ENCODE data around the gene ZNF384. TPM values are rescaled to one million over a fixed set of nuclear protein-coding genes. Genes with fewer than 3 reads are reported as not detected.

ZNF384 gene
- polyA plus RNA-seq, 1 donor from 2014 or later = 32.5 TPM

DNA sequence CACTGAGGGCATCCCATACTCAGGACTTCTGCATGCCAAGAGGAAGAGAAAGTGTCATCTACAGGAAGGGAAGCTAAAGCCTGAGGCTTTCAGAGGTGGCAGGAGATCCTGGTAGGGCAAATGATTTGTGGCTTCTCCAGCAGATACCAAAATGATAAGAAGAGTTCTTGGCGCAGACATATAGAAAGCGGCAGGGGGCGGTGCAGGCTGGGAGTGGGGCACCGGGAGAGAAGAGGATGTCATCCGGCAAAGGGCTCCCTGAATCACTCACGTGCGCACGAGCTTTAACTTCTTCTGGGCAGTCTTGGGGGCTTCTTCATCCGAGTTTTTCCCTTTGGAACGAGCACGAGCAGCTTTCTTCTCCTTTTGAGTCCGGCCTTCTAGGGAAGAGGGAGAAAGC lies 36.8 kb downstream of the ZNF384 start:
- Mint-ChIP-seq H3K27ac (peak overlapping the region in 1 of 3 donors; percentile 36), H3K4me3 (no peak overlapping the region), H3K27me3 (no peaks in the 10 kb centered on the region), H3K9me3 (no peaks in the 10 kb centered on the region), H3K4me1 (peaks cover 0 to 7% (median 5%) of the 10 kb centered on the region in 3 donors), H3K36me3 (peaks cover 12% of the 10 kb centered on the region)

DNA sequence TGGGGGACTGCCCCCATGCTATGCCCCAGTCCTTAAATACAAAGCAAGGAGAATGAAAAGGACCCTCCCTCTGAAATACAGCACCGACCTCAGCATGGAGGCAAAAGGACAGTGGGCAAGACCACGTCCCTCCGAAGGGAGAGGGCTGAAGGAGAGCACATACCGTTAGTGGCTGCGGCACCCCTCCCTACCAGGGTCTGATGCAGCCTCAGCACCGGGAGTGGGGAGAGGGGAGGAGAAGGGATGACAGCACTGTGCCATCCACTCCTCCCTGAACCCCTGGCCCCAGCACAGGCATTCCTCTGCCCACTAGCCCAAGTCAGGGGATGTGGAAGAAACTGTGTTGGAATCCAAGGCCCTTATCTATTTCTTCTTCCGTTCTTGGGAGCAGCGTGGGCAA lies 38.3 kb downstream of the ZNF384 start:
- Mint-ChIP-seq H3K36me3 (peaks cover 10% of the 10 kb centered on the region), H3K4me1 (peaks cover 9 to 13% (median 10%) of the 10 kb centered on the region in 3 donors), H3K27ac (no peak overlapping the region), H3K4me3 (no peak overlapping the region), H3K9me3 (no peaks in the 10 kb centered on the region), H3K27me3 (no peaks in the 10 kb centered on the region)

DNA sequence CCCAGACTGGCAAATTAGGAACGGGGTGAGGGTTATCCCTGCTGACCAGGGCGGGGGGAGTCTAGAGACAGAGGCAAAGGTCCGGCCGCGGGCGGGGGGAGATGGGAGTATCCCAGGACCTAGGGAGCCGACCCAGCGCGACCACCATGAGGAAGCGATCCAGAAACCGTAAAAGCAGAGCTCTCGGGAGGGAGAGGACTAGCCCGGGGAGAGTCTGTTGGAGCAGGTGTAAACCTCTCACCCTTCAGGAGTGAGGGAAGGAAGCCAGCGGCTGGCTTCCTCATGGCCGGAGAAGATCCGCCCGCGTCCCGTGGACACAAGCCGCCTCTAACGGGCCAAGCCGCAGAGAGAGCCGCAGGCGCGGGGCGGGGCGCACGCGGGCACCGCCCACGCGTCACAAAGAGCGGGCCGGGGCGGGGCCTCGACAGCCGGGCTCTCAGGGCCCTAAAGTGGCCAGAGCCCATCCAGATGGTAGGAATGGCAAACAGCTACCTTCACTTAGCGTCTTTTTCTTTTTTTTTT lies 42.0 kb downstream of the ZNF384 start, which contains the start of gene ACRBP:
TSS of gene ACRBP (minus strand) at position 350 of the 522 bp plus-strand sequence. CDS start at position 284, 66 bp downstream.
- H3K27ac Mint-ChIP-seq = peak within 1 kb of the TSS; percentile 60 to 88 (median 76)
- peak within 1 kb of the TSS; percentile 81 to 92 (median 88) for H3K4me3 Mint-ChIP-seq
- H3K27me3 Mint-ChIP-seq = no peaks in the 10 kb centered on the region
- H3K9me3 Mint-ChIP-seq = no peaks in the 10 kb centered on the region
- H3K36me3 Mint-ChIP-seq = peaks cover 11% of the 10 kb centered on the region
- peaks cover 29 to 37% (median 37%) of the 10 kb centered on the region in 3 donors for H3K4me1 Mint-ChIP-seq

DNA sequence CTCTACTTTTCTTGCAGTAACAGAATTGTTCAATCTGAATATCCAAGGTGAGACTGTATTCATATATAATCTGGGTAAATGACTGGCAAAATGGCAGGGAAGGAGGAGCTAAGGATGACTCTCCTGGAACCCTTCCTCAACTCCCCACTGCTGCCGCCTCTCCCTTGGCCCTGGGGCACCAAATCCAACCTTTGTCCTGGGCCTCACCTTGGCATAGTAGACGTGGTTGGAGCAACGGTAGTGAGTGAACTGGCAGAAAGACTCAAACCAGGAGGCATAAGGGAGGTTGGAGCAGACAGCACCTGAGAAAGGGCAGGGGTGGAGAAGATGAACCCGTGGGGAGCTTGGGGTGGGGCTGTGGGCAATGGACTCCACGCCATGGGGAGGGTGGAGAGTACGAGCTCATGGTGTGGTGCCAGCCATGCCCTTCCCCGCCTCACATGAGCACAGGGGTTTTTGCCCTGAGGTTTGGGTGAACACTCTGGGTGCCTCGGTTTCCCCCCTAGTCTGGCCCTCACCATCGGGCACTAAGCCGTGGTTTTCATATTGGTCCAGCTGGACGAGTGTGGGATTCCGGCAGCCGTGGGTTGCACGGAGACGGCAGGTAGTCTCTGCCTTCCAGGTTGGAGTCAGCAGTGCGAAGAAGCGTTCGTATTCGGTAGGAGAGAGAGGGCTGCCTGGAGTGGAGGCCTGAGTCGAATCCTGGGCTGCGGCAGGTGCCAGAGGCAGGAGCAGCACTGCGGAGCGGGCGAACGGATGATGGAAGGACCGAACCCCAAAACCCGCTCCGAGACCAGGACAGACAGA lies 42.7 kb downstream of the ZNF384 start:
- Mint-ChIP-seq H3K27ac (peak overlapping the region; percentile 60 to 88 (median 76)), H3K4me3 (peak overlapping the region; percentile 81 to 92 (median 88)), H3K36me3 (peaks cover 11% of the 10 kb centered on the region), H3K27me3 (no peaks in the 10 kb centered on the region), H3K9me3 (peaks cover 0 to 2% (median 0%) of the 10 kb centered on the region in 3 donors), H3K4me1 (peaks cover 29 to 37% (median 35%) of the 10 kb centered on the region in 3 donors)

DNA sequence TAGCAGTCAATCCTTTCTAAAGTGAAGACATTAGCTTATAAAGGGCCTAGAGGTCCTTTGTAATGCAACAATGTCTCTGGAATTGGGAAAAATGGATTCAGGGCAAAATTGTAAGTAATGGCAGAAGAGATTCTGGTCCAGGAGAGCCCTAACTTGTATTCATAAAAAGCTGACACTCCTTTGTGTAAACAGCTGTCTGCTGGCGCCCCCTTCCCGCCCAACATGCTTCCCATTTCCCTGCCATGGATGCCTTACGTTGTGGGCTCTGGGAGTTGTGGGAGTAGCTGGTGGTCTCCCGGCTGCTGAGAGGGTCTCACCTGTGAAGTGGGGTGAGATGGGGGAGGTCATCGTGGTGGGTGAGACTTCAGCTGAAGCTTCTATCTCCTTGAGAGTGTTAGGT lies 44.3 kb downstream of the ZNF384 start:
- Mint-ChIP-seq H3K4me1 (peaks cover 33 to 39% (median 35%) of the 10 kb centered on the region in 3 donors), H3K36me3 (peaks cover 5% of the 10 kb centered on the region), H3K9me3 (peaks cover 0 to 2% (median 0%) of the 10 kb centered on the region in 3 donors), H3K27me3 (no peaks in the 10 kb centered on the region), H3K4me3 (peak overlapping the region in 2 of 4 donors; percentile 71), H3K27ac (peak overlapping the region in 2 of 3 donors; percentile 23 to 84)

DNA sequence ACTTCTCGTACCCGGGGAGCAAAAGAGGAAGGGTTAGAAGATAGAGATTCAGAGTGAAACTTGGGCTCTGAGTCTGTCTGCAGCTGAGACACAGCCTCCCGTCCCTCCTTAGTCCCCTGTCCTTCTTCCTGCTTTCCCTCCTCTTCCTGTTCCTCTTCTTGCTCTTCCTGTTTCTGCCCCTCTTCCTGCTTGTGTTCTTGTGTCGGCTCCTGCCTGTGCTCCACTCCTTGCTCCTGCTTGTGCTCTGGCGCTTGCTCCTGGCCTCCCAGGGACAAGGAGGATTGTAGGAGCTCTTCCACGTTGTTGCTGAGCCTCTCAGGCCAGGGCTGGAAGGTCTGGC lies 44.9 kb downstream of the ZNF384 start:
- no peaks in the 10 kb centered on the region for H3K27me3 Mint-ChIP-seq
- H3K36me3 Mint-ChIP-seq = peaks cover 5% of the 10 kb centered on the region
- peaks cover 0 to 2% (median 0%) of the 10 kb centered on the region in 3 donors for H3K9me3 Mint-ChIP-seq
- peaks cover 33 to 39% (median 35%) of the 10 kb centered on the region in 3 donors for H3K4me1 Mint-ChIP-seq
- peak overlapping the region; percentile 53 to 71 (median 67) for H3K4me3 Mint-ChIP-seq
- peak overlapping the region in 2 of 3 donors; percentile 78 to 84 for H3K27ac Mint-ChIP-seq

DNA sequence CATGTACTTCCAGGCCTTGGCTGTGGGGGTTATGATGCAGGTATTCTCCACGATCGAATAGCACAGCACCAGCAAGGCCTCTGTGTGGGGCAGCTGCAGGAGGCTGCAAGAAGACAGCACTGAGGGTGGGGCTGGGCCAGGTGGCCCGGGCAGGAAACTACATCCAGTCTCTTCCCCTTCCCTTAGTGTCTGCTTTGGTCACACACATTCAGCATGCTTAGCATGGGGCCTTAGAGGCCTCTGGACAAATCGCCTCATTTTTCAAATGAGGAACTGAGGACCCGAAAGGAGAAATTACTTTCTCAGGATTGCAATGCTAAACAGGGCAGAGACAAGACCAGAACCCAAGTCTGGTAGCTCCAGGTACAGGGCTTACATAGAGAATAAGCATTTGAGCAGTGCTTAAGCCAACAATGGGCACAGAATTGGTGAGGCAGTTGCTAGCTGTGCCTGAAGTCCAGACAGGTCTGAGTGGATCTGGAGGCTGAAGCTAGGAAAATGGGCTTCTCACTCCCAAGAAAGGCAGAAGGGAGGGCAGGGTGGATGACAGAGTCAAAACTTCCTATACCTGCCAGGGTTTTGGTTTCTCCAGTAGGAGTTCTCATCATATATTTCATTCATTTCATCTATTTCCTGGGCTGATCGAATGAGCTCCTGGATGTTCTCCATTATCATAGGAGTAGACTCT lies 45.5 kb downstream of the ZNF384 start:
- Mint-ChIP-seq H3K4me3 (peak overlapping the region in 3 of 4 donors; percentile 71 to 80 (median 71)), H3K4me1 (peaks cover 34 to 41% (median 37%) of the 10 kb centered on the region in 3 donors), H3K9me3 (peaks cover 0 to 2% (median 0%) of the 10 kb centered on the region in 3 donors), H3K27ac (peak overlapping the region in 2 of 3 donors; percentile 78 to 84), H3K36me3 (peaks cover 5% of the 10 kb centered on the region), H3K27me3 (no peaks in the 10 kb centered on the region)

DNA sequence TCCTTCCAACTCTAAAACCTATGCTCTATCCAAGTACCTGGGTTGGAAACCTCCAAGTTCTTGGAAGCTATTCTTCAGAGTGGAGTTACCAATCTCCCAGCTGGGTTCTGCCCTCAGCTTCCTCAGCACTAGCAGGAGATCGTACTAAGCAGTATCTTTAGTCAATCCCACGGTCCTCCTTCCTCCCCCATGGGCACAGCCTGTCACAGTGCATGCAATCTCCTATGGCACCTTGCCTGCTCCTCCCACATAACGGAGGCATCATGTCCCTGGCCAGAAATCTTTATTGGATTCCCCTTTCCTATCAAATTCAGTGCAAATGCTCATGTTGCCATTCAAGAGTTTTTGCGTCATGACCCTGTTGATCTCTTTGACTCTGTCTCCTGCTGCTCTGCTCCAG lies 48.0 kb downstream of the ZNF384 start:
- Mint-ChIP-seq H3K9me3 (peaks cover 0 to 2% (median 0%) of the 10 kb centered on the region in 3 donors), H3K4me1 (peaks cover 43 to 51% (median 48%) of the 10 kb centered on the region in 3 donors), H3K36me3 (peaks cover 3% of the 10 kb centered on the region), H3K4me3 (peak overlapping the region in 1 of 4 donors; percentile 14), H3K27me3 (no peaks in the 10 kb centered on the region), H3K27ac (peak overlapping the region in 1 of 3 donors; percentile 34)

DNA sequence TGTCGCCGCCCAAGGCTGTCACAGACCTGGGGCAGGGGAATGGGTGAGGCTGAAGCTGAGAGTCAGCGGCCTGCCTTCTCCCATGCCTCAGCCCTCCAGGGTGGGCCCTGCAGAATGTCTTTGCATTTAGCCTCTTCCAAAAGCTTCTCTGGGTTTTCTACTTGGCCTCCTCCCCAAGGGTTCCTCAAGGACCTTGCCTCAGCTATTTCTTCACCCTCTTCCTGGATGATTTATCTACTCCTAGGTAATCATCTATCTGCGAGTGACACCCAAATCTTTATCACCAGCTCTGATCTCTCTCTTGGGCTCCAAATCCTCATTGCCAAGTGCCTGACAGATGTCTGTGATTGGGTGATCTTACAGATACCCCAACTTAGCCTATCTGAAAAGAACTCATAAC lies 48.7 kb downstream of the ZNF384 start:
- H3K4me3 Mint-ChIP-seq = no peak overlapping the region
- peaks cover 0 to 2% (median 0%) of the 10 kb centered on the region in 3 donors for H3K9me3 Mint-ChIP-seq
- H3K36me3 Mint-ChIP-seq = peaks cover 3% of the 10 kb centered on the region
- H3K27me3 Mint-ChIP-seq = no peaks in the 10 kb centered on the region
- peaks cover 48 to 55% (median 51%) of the 10 kb centered on the region in 3 donors for H3K4me1 Mint-ChIP-seq
- H3K27ac Mint-ChIP-seq = no peak overlapping the region

DNA sequence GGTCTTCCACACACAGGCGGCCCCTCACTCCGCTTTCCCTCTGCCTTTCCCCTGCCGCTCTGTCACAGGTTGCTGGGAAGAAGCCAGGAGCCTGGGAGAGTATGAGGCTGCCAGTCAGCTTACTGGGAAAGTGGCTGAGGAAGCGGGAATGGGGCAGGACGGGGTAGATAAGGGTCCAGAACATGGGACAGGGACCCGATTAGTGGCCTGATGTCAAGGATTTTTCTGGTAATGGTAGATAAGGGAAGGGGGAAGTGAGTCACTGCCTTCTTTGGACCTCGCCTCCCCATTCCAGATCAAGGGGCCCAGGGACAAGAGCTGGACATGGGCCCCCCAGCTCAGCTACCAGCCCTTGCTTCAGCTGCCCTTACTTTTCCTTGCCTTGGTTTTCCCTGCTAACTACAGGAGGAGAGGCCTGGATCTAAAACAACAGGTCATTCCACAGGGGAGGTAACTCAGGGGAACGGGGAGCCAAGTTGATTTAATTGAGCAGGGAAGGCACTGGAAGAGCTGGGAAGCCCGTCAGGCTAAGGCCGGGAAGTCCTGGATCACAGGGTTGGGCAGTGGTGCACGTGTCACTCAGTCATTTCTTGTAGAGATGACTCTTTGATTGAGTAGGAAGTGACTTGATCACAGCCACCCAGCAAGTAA lies 49.9 kb downstream of the ZNF384 start:
- H3K4me1 Mint-ChIP-seq = peaks cover 43 to 48% (median 47%) of the 10 kb centered on the region in 3 donors
- H3K27me3 Mint-ChIP-seq = no peaks in the 10 kb centered on the region
- H3K27ac Mint-ChIP-seq = peak overlapping the region in 2 of 3 donors; percentile 45 to 55
- peaks cover 3% of the 10 kb centered on the region for H3K36me3 Mint-ChIP-seq
- H3K4me3 Mint-ChIP-seq = no peak overlapping the region
- H3K9me3 Mint-ChIP-seq = peaks cover 0 to 2% (median 0%) of the 10 kb centered on the region in 3 donors

DNA sequence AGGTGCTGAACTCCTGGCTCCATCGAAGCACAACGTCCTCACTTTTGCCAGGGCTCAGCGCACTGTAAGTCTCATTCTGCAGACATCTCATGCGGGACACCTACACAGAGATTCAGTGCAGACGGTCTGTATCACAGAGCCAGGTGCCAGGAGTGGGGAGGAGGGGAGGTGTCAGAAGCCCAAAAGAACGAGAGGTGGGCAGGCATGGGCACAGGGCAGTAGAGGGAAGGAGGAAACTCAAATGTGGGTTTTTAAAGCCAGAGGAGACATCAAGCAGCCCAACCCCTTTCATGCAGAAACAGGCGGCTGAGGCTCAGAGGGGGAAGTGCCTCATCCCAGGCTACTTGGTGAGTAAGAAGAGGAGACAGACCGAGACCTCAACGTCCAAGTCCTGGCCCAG lies 50.9 kb downstream of the ZNF384 start:
- H3K36me3 Mint-ChIP-seq = peaks cover 3% of the 10 kb centered on the region
- peak overlapping the region; percentile 4 to 87 (median 61) for H3K4me3 Mint-ChIP-seq
- no peaks in the 10 kb centered on the region for H3K27me3 Mint-ChIP-seq
- H3K9me3 Mint-ChIP-seq = peaks cover 0 to 2% (median 0%) of the 10 kb centered on the region in 3 donors
- peaks cover 33 to 42% (median 42%) of the 10 kb centered on the region in 3 donors for H3K4me1 Mint-ChIP-seq
- H3K27ac Mint-ChIP-seq = peak overlapping the region; percentile 55 to 83 (median 82)

DNA sequence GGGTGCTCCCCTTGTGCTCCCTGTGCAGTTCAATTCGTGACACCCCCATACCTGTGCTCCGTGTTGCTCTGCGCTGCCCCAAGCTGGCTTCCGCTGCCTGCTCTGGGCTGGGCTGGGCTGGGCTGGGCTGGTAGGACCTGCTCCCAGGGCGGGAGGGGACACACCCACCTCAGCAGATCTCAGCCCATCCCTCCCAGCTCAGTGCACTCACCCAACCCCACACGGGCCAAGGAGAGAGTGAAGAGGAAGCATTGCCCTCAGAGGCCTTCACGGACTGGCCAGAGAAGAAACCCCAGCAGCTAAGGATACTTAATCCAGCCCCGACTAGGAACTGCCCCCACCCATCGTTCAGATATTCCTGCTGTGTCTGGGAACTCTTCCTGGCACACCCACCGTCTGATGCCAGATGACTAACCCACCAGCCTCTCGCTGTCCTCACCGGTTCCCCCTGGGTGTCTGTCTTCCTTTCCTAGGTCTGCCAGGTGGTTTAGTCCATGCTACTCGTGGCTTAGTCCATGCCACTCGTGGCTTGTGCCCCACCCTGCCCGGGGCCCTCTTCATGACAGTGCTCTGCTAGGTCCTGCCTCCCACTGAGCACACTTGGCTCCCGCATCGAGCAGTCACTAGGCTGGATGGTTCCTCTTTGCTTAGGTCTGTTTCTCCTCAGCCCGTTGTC lies 53.2 kb downstream of the ZNF384 start, which contains the start of gene LPAR5:
TSS of gene LPAR5 (minus strand) at position 104 of the 676 bp plus-strand sequence. CDS start 14,711 bp downstream, outside the sequence.
- Mint-ChIP-seq H3K27ac (peak within 1 kb of the TSS; percentile 79 to 96 (median 94)), H3K4me3 (peak within 1 kb of the TSS; percentile 89 to 98 (median 96)), H3K27me3 (peaks cover 2% of the 10 kb centered on the region), H3K9me3 (no peaks in the 10 kb centered on the region), H3K36me3 (no peaks in the 10 kb centered on the region), H3K4me1 (peaks cover 45 to 53% (median 47%) of the 10 kb centered on the region in 3 donors)

DNA sequence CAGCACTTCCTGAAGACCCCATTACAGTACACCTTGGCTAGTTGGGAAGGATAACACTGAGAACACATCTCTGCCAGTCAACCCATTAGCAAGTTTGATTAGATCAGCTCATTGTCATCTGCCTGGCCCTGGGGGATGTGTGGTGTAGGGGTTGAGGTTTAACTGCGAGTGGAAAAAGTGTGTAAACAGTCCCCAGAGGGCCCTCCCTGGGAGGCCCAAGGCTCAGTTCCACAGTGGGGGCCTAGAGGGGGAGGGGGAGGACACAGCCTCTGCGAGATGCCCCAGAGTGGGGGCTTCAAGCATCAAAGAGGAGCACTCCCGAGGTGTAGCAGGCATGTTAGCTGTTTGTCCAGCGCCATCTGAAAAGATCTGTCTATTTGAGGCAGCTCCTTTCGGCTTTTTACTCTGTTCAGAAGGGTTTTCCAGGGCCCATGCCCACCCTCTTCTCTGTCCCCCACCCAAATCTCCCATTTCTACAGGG lies 53.8 kb downstream of the ZNF384 start:
- Mint-ChIP-seq H3K4me1 (peaks cover 43 to 57% (median 51%) of the 10 kb centered on the region in 3 donors), H3K27ac (peak overlapping the region; percentile 79 to 96 (median 94)), H3K4me3 (peak overlapping the region; percentile 89 to 98 (median 96)), H3K27me3 (peaks cover 2% of the 10 kb centered on the region), H3K36me3 (no peaks in the 10 kb centered on the region), H3K9me3 (no peaks in the 10 kb centered on the region)
